Esophagus muscularis mucosa (tissue), 4 donors: Measurements from ENCODE around the gene TMEM170B.

ENCODE experiments used
- CTCF ChIP-seq, 3 experiments: fragments of 200-600 bp in 2 of 3; fragments of 450-650 bp in 1 of 3; sonication (generic) in 2 of 3; IDR thresholded peaks; one replicate each; pipeline ENCODE4 v1.5.1; 2017 to 2019; ENCODE audit warnings: antibody characterized with exemption in 3 of 3, mild to moderate bottlenecking in 2 of 3, moderate library complexity in 1 of 3
- EP300 ChIP-seq: sonication (generic); formaldehyde crosslinking; IDR thresholded peaks from one replicate; pipeline ENCODE4 v1.6.1; 2017; ENCODE audit warnings: antibody characterized with exemption
- POLR2A ChIP-seq: fragments of 450-650 bp; IDR thresholded peaks from one replicate; pipeline ENCODE4 v1.6.1; 2017; ENCODE audit warnings: antibody characterized with exemption, moderate library complexity, mild to moderate bottlenecking, low read depth
- POLR2AphosphoS5 ChIP-seq, 2 donors: sonication (generic); formaldehyde crosslinking; IDR thresholded peaks; one replicate each; pipeline ENCODE4 v1.6.1; 2017; ENCODE audit warnings: antibody characterized with exemption in 2 of 2

DNA sequence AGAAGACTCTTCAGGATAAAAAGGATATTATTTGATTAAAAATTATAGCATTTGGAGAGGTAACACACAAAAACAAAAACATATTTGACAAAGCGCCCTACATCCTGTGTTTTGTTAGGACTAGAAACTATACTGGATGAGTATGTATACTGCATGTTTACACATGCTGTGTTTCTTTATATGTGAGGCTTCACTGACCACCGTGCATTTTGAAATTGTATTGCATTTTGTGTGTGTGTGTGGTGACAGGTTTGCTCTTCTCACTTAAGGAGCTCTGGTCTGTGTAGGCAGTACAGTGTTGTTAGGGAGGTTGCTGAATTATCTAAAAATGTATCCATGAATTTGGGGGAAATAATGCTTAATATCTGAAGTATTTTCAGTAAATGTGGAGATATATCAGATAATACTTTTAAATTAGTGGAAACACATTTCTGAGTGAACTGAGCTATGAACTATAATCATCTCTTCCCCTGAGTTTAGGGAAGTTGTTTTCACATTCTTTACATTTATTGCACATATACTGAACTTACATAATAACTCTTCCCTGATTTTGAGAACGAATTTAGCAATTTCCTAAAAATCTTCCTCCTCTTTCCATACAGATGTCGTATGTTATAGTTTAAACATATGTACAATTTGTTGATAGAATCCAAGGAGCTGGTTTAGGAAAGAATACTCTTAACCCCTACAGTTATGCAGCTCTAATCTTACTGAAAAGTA, 43.3 kb downstream of the TMEM170B start:
- TF ChIP-seq CTCF (IDR thresholded peaks at IDR 0.05) (no peak), POLR2AphosphoS5 (IDR thresholded peaks at IDR 0.05) (no peak), POLR2A (no peak), EP300 (no peak)
